NT2/D1 (cell line): ENCODE data around the gene FPGS.

Experiments
- YY1 ChIP-seq: IDR thresholded peaks from 2 replicates; pipeline ENCODE4 v1.6.1; 2011; ENCODE audit not compliant: insufficient read length, insufficient read depth
- ZNF274 ChIP-seq: IDR thresholded peaks from 2 replicates; pipeline ENCODE4 v1.6.1; 2011; ENCODE audit warnings: mild to moderate bottlenecking, low read depth, low read length

GRCh38 chr9:127841087-127841835 lies 38.6 kb downstream of the FPGS start:
- no peak for TF ChIP-seq YY1
- no peak for TF ChIP-seq ZNF274
